BLaER1 (cell line): ENCODE results near the gene FAM50B.

Experiments used
- H3K27ac ChIP-seq: shearing (Covaris generic); formaldehyde crosslinking; 2 replicates; pipeline ENCODE4 v1.8.1; 2022
- H3K27me3 ChIP-seq: shearing (Covaris generic); formaldehyde crosslinking; 2 replicates; pipeline ENCODE4 v1.8.1; 2022
- H3K36me3 ChIP-seq: shearing (Covaris generic); formaldehyde crosslinking; 2 replicates; pipeline ENCODE4 v1.8.1; 2022
- H3K4me1 ChIP-seq: shearing (Covaris generic); formaldehyde crosslinking; 2 replicates; pipeline ENCODE4 v1.8.1; 2022
- H3K4me2 ChIP-seq: shearing (Covaris generic); formaldehyde crosslinking; 2 replicates; pipeline ENCODE4 v1.8.1; 2022
- H3K4me3 ChIP-seq: shearing (Covaris generic); formaldehyde crosslinking; 2 replicates; pipeline ENCODE4 v1.8.1; 2022
- H3K9ac ChIP-seq: shearing (Covaris generic); formaldehyde crosslinking; 2 replicates; pipeline ENCODE4 v1.8.1; 2022
- H3K9me3 ChIP-seq: shearing (Covaris generic); formaldehyde crosslinking; 2 replicates; pipeline ENCODE4 v1.8.1; 2022
- H4K20me1 ChIP-seq: shearing (Covaris generic); formaldehyde crosslinking; 2 replicates; pipeline ENCODE4 v1.8.1; 2022
- Cebpa-rat ChIP-seq: shearing (Covaris generic); IDR thresholded peaks from 2 replicates; pipeline ENCODE4 v1.8.1; 2022

Gene FAM50B

GRCh38 chr6:3892603-3893002 is 43.4 kb downstream of the FAM50B start:
- Histone ChIP-seq H3K9me3 (no peaks in the 10 kb centered on the region), H3K36me3 (no peaks in the 10 kb centered on the region), H3K9ac (no peak overlapping the region), H3K4me2 (no peak overlapping the region), H3K4me3 (no peak overlapping the region), H3K4me1 (peaks cover 7% of the 10 kb centered on the region; the same call in 1 of the 2 replicates), H3K27me3 (no peaks in the 10 kb centered on the region), H4K20me1 (no peaks in the 10 kb centered on the region), H3K27ac (no peak overlapping the region)
- TF ChIP-seq Cebpa-rat, result no peak

- Histone ChIP-seq H3K27ac (no peak overlapping the region), H3K9ac (no peak overlapping the region), H3K4me3 (no peak overlapping the region), H3K36me3 (no peaks in the 10 kb centered on the region), H3K4me1 (peaks cover 7% of the 10 kb centered on the region; the same call in 1 of the 2 replicates), H3K9me3 (no peaks in the 10 kb centered on the region), H3K27me3 (no peaks in the 10 kb centered on the region), H3K4me2 (no peak overlapping the region), H4K20me1 (no peaks in the 10 kb centered on the region)
- TF ChIP-seq Cebpa-rat, result no peak
Measured at GRCh38 chr6:3893487-3893886, 44.3 kb downstream of the FAM50B start.

- no peak overlapping the region for H3K4me2 ChIP-seq
- no peaks in the 10 kb centered on the region for H3K9me3 ChIP-seq
- H3K27ac ChIP-seq, result no peak overlapping the region
- H3K9ac ChIP-seq, result no peak overlapping the region
- no peak overlapping the region for H3K4me3 ChIP-seq
- TF ChIP-seq Cebpa-rat, result no peak
- no peaks in the 10 kb centered on the region for H3K36me3 ChIP-seq
- H4K20me1 ChIP-seq, result no peaks in the 10 kb centered on the region
- H3K4me1 ChIP-seq, result peaks cover 7% of the 10 kb centered on the region; the same call in 1 of the 2 replicates
- no peaks in the 10 kb centered on the region for H3K27me3 ChIP-seq
Measured at GRCh38 chr6:3893917-3894316, 44.7 kb downstream of the FAM50B start.

GRCh38 chr6:3894590-3895311 is 45.6 kb downstream of the FAM50B start:
- Histone ChIP-seq H3K27ac (no peak overlapping the region), H3K4me2 (no peak overlapping the region), H3K4me1 (peaks cover 5% of the 10 kb centered on the region; the same call in 1 of the 2 replicates), H3K36me3 (no peaks in the 10 kb centered on the region), H4K20me1 (no peaks in the 10 kb centered on the region), H3K9ac (no peak overlapping the region), H3K27me3 (no peaks in the 10 kb centered on the region), H3K4me3 (no peak overlapping the region), H3K9me3 (no peaks in the 10 kb centered on the region)
- TF ChIP-seq Cebpa-rat, result no peak

GRCh38 chr6:3895312-3895653 is 46.1 kb downstream of the FAM50B start:
- Histone ChIP-seq H3K27ac (no peak overlapping the region), H3K9me3 (no peaks in the 10 kb centered on the region), H4K20me1 (no peaks in the 10 kb centered on the region), H3K4me3 (no peak overlapping the region), H3K27me3 (no peaks in the 10 kb centered on the region), H3K4me1 (no peaks in the 10 kb centered on the region), H3K36me3 (no peaks in the 10 kb centered on the region), H3K4me2 (no peak overlapping the region), H3K9ac (no peak overlapping the region)
- no peak for TF ChIP-seq Cebpa-rat

GRCh38 chr6:3895805-3896204 is 46.6 kb downstream of the FAM50B start:
- Histone ChIP-seq H3K4me1 (no peaks in the 10 kb centered on the region), H4K20me1 (no peaks in the 10 kb centered on the region), H3K9ac (no peak overlapping the region), H3K27ac (no peak overlapping the region), H3K4me3 (no peak overlapping the region), H3K9me3 (no peaks in the 10 kb centered on the region), H3K27me3 (no peaks in the 10 kb centered on the region), H3K36me3 (no peaks in the 10 kb centered on the region), H3K4me2 (no peak overlapping the region)
- no peak for TF ChIP-seq Cebpa-rat

GRCh38 chr6:3898265-3898994 is 49.3 kb downstream of the FAM50B start:
- Histone ChIP-seq H3K9me3 (no peaks in the 10 kb centered on the region), H3K9ac (no peak overlapping the region), H3K36me3 (no peaks in the 10 kb centered on the region), H3K4me1 (peaks cover 10% of the 10 kb centered on the region; the same call in 1 of the 2 replicates), H3K27me3 (no peaks in the 10 kb centered on the region), H3K4me3 (no peak overlapping the region), H3K4me2 (no peak overlapping the region), H3K27ac (no peak overlapping the region), H4K20me1 (no peaks in the 10 kb centered on the region)
- TF ChIP-seq Cebpa-rat, result no peak

- Histone ChIP-seq H3K4me3 (no peak overlapping the region), H4K20me1 (no peaks in the 10 kb centered on the region), H3K27me3 (no peaks in the 10 kb centered on the region), H3K9me3 (no peaks in the 10 kb centered on the region), H3K4me2 (no peak overlapping the region), H3K36me3 (no peaks in the 10 kb centered on the region), H3K27ac (no peak overlapping the region), H3K9ac (no peak overlapping the region), H3K4me1 (peaks cover 10% of the 10 kb centered on the region; the same call in 1 of the 2 replicates)
- no peak for TF ChIP-seq Cebpa-rat
Measured at GRCh38 chr6:3899061-3899460, 49.9 kb downstream of the FAM50B start.

GRCh38 chr6:3899970-3900439 is 50.8 kb downstream of the FAM50B start:
- H3K27me3 ChIP-seq, result no peaks in the 10 kb centered on the region
- peaks cover 10% of the 10 kb centered on the region; the same call in 1 of the 2 replicates for H3K4me1 ChIP-seq
- no peaks in the 10 kb centered on the region for H4K20me1 ChIP-seq
- H3K4me2 ChIP-seq, result no peak overlapping the region
- no peak overlapping the region for H3K9ac ChIP-seq
- no peak overlapping the region for H3K27ac ChIP-seq
- no peaks in the 10 kb centered on the region for H3K9me3 ChIP-seq
- H3K4me3 ChIP-seq, result no peak overlapping the region
- no peak for TF ChIP-seq Cebpa-rat
- no peaks in the 10 kb centered on the region for H3K36me3 ChIP-seq
